WTC11 (cell line): ENCODE measurements around the gene SPNS1. TPM values are rescaled to one million over a fixed set of nuclear protein-coding genes. Genes with fewer than 3 reads are reported as not detected.

Experiments used
- ATAC-seq: fragments of 200-7000 bp; cut with Tn5 transposase; 2 replicates; pipeline ENCODE4 v1.10.0; 2021; ENCODE audit warnings: mild to moderate bottlenecking, moderate library complexity
- CTCF ChIA-PET: fragments of 300-600 bp; sonication (Branson Sonifier 250); formaldehyde crosslinking; loops from one replicate; lab custom pipeline; 2021; ENCODE audit warnings: antibody characterized with exemption; lab: Charles Lee
- POLR2A ChIA-PET: fragments of 350-600 bp; sonication (Branson Sonifier 250); formaldehyde crosslinking; loops from one replicate; lab custom pipeline; 2021; ENCODE audit warnings: antibody characterized with exemption; lab: Charles Lee
- DNase-seq: peaks from one replicate; pipeline ENCODE4 v3.0.0; 2021; ENCODE audit warnings: low spot score
- H3K27ac Mint-ChIP-seq: 2 replicates; pipeline ENCODE4 v1.8.0; 2021; ENCODE audit warnings: mixed read lengths
- H3K27me3 Mint-ChIP-seq: 2 replicates; pipeline ENCODE4 v1.8.0; 2021; ENCODE audit warnings: low read depth, mild to moderate bottlenecking, moderate library complexity, mixed read lengths
- H3K36me3 Mint-ChIP-seq: 2 replicates; pipeline ENCODE4 v1.8.0; 2021; ENCODE audit warnings: mixed read lengths
- H3K4me1 Mint-ChIP-seq: 2 replicates; pipeline ENCODE4 v1.8.0; 2022; ENCODE audit warnings: mixed read lengths
- H3K4me3 Mint-ChIP-seq: 2 replicates; pipeline ENCODE4 v1.8.0; 2021; ENCODE audit warnings: mild to moderate bottlenecking, moderate library complexity, mixed read lengths
- H3K9me3 Mint-ChIP-seq: 2 replicates; pipeline ENCODE4 v1.8.0; 2021; ENCODE audit warnings: mixed read lengths
- AFF4 ChIP-seq: sonication (generic); formaldehyde crosslinking; IDR thresholded peaks from 2 replicates; pipeline ENCODE4 v1.8.1; 2023; ENCODE audit warnings: mild to moderate bottlenecking, missing genetic modification reagents, borderline replicate concordance
- ARID4B ChIP-seq: sonication (generic); formaldehyde crosslinking; IDR thresholded peaks from 2 replicates; pipeline ENCODE4 v1.8.0; 2023; ENCODE audit warnings: missing genetic modification reagents, mild to moderate bottlenecking, borderline replicate concordance
- ETV6 ChIP-seq: sonication (generic); formaldehyde crosslinking; IDR thresholded peaks from 2 replicates; pipeline ENCODE4 v1.8.1; 2022; ENCODE audit warnings: mild to moderate bottlenecking, missing genetic modification reagents
- FOXJ3 ChIP-seq: sonication (generic); formaldehyde crosslinking; IDR thresholded peaks from 2 replicates; pipeline ENCODE4 v1.9.0; 2021; ENCODE audit warnings: missing genetic modification reagents, mild to moderate bottlenecking, borderline replicate concordance
- FOXK1 ChIP-seq: sonication (generic); formaldehyde crosslinking; IDR thresholded peaks from 2 replicates; pipeline ENCODE4 v1.8.0; 2022; ENCODE audit warnings: mild to moderate bottlenecking, moderate library complexity, missing genetic modification reagents
- FOXP1 ChIP-seq: sonication (generic); formaldehyde crosslinking; IDR thresholded peaks from 2 replicates; pipeline ENCODE4 v1.8.0; 2022; ENCODE audit warnings: missing genetic modification reagents, mild to moderate bottlenecking, moderate library complexity, borderline replicate concordance
- FOXP4 ChIP-seq: sonication (generic); formaldehyde crosslinking; IDR thresholded peaks from 2 replicates; pipeline ENCODE4 v1.8.0; 2022; ENCODE audit warnings: mild to moderate bottlenecking, missing genetic modification reagents
- IRF2 ChIP-seq: sonication (generic); formaldehyde crosslinking; IDR thresholded peaks from 2 replicates; pipeline ENCODE4 v1.8.0; 2022; ENCODE audit warnings: low read depth, missing genetic modification reagents, borderline replicate concordance
- JAZF1 ChIP-seq: fragments of 250-450 bp; sonication (Bioruptor Pico); IDR thresholded peaks from 2 replicates; pipeline ENCODE4 v1.9.0; 2021; ENCODE audit warnings: moderate library complexity, mild to moderate bottlenecking, inconsistent platforms
- JUN ChIP-seq: sonication (generic); formaldehyde crosslinking; IDR thresholded peaks from 2 replicates; pipeline ENCODE4 v1.8.0; 2023; ENCODE audit warnings: mild to moderate bottlenecking, missing genetic modification reagents
- MXD4 ChIP-seq: fragments of 250-450 bp; sonication (Bioruptor Pico); IDR thresholded peaks from 2 replicates; pipeline ENCODE4 v1.8.0; 2021; ENCODE audit warnings: mild to moderate bottlenecking, moderate library complexity, borderline replicate concordance
- NR3C1 ChIP-seq: sonication (generic); formaldehyde crosslinking; conservative IDR thresholded peaks from 2 replicates; pipeline ENCODE4 v1.8.1; 2023; ENCODE audit warnings: low read depth, mild to moderate bottlenecking, missing genetic modification reagents
- STAT6 ChIP-seq: sonication (generic); formaldehyde crosslinking; conservative IDR thresholded peaks from 2 replicates; pipeline ENCODE4 v1.8.1; 2023; ENCODE audit warnings: mild to moderate bottlenecking, low read depth, missing genetic modification reagents, moderate library complexity
- TCF7 ChIP-seq: sonication (generic); formaldehyde crosslinking; IDR thresholded peaks from 2 replicates; pipeline ENCODE4 v1.8.0; 2022; ENCODE audit warnings: mild to moderate bottlenecking, low read depth, missing genetic modification reagents, moderate library complexity
- ZMAT4 ChIP-seq: fragments of 250-450 bp; sonication (Bioruptor Pico); IDR thresholded peaks from 2 replicates; pipeline ENCODE4 v1.9.0; 2021; ENCODE audit warnings: mild to moderate bottlenecking
- ZNF281 ChIP-seq: sonication (generic); formaldehyde crosslinking; IDR thresholded peaks from 2 replicates; pipeline ENCODE4 v1.8.0; 2023; ENCODE audit warnings: mild to moderate bottlenecking, missing genetic modification reagents
- total RNA-seq: library from RNA; stranded (reverse); gene quantifications from 3 replicates; pipeline ENCODE4 v1.2.3, GENCODE V29; 2021

The SPNS1 gene
- total RNA-seq, 1 experiment from 2014 or later = 64.4 TPM

GRCh38 chr16:29009050-29009837 lies 34.7 kb downstream of the SPNS1 start:
- DNase-seq = no peak
- TF ChIP-seq JAZF1 (CRISPR knock-in tag) (no peak), IRF2 (CRISPR knock-in tag) (no peak), AFF4 (CRISPR knock-in tag) (no peak), FOXJ3 (no peak), ETV6 (CRISPR knock-in tag) (no peak), ZMAT4 (no peak), FOXP1 (CRISPR knock-in tag) (no peak), NR3C1 (CRISPR knock-in tag) (no peak), ARID4B (CRISPR knock-in tag) (no peak)
- H3K36me3 Mint-ChIP-seq = no peaks in the 10 kb centered on the region
- no peaks in the 10 kb centered on the region for H3K9me3 Mint-ChIP-seq
- H3K27ac Mint-ChIP-seq = no peak overlapping the region
- no peak overlapping the region for H3K4me3 Mint-ChIP-seq
- ATAC-seq = peak; percentile 26; the same call in 1 of the 2 replicates
- no peaks in the 10 kb centered on the region for H3K4me1 Mint-ChIP-seq
- ChIA-PET POLR2A (no interaction called here), CTCF (interaction anchor here (2.3 kb wide), 1 partner anchor 20 kb away, joined by 15 read pairs; no protein-coding TSS in a partner anchor)
- H3K27me3 Mint-ChIP-seq = no peaks in the 10 kb centered on the region

- CTCF ChIA-PET = interaction anchor here (2.3 to 2.4 kb wide), 2 partner anchors 11 to 19 kb away, joined by 15 read pairs; no protein-coding TSS in a partner anchor
- no peaks in the 10 kb centered on the region for H3K4me1 Mint-ChIP-seq
- no peaks in the 10 kb centered on the region for H3K27me3 Mint-ChIP-seq
- no peak overlapping the region for H3K4me3 Mint-ChIP-seq
- POLR2A ChIA-PET = no interaction called here
- ATAC-seq = no peak
- H3K36me3 Mint-ChIP-seq = no peaks in the 10 kb centered on the region
- no peaks in the 10 kb centered on the region for H3K9me3 Mint-ChIP-seq
- no peak overlapping the region for H3K27ac Mint-ChIP-seq
- no peak for DNase-seq
- TF ChIP-seq FOXK1 (CRISPR knock-in tag) = no peak
- no peak for TF ChIP-seq FOXP4
- TF ChIP-seq JUN (CRISPR knock-in tag) = no peak
- no peak for TF ChIP-seq STAT6 (CRISPR knock-in tag)
- no peak for TF ChIP-seq TCF7 (CRISPR knock-in tag)
- TF ChIP-seq ZNF281 (CRISPR knock-in tag) = no peak
- TF ChIP-seq MXD4 (CRISPR knock-in tag) = no peak
These were observed 35.2 kb downstream of the SPNS1 start for GRCh38 chr16:29009838-29010166.
